Inferior parietal cortex (tissue), 1 donor: ENCODE results near the gene LRRC27.
"Not testable (repeated sequence)": the region's sequence is repeated elsewhere in the genome, so short reads cannot be mapped to it uniquely, and the experiment has no call there.

ENCODE experiments used
- DNase-seq: peaks from one replicate; pipeline ENCODE4 v3.0.0-alpha.2; 2016; ENCODE audit errors: extremely low spot score

LRRC27 gene

GRCh38 chr10:132331601-132332432 lies at the start of gene LRRC27:
Gene LRRC27 (plus strand): TSS chr10:132332193. CDS start chr10:132333525, 1,332 bp downstream.
- DNase-seq: peak; percentile 95

DNA sequence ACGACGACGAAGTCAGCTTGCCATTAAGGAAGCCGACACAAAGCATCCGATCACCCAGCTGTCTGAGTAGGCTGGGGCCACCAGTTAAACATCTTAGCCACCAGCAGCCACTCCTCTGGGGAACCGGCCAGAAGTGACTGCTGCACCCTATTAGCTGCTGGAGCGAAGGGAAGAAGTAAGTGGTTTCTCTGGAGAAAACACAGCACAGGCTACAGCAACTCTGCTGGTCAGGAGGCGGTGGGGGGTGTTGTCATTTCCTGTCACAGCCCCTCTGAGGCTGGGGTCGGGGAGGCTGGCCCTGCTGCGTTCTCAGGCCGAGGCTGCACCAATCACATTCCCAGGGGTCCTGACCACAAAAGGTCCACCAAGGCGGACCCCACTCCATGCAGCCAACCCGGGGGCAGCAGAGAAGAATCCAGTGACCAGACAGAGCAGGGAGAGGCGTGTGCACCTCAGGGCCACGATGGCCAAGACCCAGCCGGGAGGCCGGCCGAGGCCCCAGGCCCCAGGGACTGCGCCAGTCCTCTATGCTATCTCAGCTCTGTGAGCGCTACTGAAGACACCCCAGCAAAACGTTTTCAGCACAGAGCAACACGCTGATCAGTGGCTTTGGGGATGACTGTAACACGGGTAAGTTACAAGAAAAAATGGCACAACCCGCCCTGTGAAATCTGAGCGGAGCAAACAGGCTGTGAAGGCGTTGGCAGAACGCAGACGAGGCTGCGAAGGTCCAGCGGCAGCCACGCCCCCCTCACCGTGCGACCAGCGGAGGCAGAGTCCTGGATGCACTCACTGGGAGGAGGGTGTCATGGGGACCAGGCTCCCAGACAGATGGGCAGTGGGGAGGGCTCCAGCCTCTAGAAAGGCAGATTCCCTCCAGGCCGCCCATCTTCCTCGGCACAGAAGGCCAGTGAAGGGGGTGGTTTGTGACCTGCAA lies 49.1 kb upstream of the LRRC27 start:
- no peak for DNase-seq

DNA sequence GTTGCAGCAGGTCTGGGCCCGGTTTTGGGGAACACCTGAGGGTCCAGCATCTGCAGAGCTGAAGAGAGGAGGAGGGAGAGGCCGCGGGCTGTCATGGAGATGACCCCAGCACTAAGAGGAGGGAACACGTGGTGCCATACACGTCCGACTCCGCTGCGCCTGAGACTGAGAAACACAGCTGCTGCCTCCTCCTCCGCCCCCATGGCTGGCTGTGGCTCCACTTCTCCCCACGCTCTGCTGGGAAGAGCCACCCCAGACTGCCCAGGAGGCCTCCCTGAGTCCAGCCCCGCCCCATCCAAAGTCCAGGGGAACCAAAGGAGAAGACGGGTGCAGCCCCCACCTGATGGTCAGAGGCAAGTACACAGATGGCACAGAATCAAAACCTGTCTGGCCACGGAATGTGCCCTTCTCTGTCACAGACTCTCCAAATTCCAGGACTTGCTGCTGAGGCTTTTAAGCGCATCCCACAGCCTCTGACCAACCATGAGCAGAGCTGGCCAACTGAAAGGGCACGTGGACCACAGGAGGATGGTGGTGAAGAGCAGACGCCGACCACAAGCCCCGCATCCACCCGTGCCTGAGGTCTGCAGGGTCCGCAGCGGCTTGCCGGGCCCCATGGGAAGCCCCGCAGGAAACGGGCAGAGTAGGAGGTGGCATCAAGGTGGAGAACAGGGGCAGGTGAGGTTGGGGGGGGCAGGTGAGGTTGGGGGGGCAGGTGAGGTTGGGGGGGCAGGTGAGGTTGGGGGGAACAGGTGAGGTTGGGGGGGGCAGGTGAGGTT lies 48.2 kb upstream of the LRRC27 start:
- DNase-seq: no peak

GRCh38 chr10:132289439-132289838 lies 42.6 kb upstream of the LRRC27 start:
- DNase-seq: no peak

DNA sequence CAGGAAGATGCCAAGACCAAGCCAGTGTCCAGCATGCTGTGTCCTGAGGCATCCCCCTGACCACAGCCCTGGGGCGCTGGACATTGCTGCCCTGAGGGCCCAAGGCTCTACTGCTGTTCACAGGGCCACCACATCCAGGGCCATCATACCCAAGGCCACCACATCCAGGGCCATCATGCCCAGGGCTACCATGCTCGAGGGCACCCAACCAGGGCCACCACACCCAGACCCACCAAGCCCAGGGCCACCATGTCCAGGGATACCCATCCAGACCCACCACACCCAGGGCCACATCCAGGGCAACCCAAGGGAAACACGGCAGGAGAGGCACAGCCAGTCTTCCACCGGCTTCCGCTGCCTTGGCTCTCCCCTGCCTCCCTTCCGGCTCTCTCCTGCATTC lies 41.4 kb upstream of the LRRC27 start:
- DNase-seq: no peak

DNA sequence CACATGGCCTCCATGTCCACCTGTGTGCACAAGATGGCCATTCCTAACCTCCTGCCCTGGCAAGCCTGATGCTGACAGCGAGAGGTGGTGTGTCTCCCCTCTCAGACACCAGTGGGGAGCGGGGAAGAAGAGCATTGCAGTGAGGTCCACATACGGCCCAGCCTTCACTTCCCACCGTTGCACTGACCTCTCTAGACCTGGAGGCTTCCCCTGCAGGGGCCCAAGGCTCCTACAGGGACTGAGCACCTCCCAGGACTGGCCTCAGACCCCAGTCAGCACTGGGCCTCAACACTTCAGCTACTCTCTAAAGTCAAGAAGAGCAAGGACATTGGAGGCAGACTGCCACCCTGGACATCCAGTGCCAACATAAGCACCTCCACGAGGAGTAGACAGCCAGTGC lies 40.2 kb upstream of the LRRC27 start:
- no peak for DNase-seq

GRCh38 chr10:132292287-132293200 lies 39.4 kb upstream of the LRRC27 start:
- DNase-seq: no peak

DNA sequence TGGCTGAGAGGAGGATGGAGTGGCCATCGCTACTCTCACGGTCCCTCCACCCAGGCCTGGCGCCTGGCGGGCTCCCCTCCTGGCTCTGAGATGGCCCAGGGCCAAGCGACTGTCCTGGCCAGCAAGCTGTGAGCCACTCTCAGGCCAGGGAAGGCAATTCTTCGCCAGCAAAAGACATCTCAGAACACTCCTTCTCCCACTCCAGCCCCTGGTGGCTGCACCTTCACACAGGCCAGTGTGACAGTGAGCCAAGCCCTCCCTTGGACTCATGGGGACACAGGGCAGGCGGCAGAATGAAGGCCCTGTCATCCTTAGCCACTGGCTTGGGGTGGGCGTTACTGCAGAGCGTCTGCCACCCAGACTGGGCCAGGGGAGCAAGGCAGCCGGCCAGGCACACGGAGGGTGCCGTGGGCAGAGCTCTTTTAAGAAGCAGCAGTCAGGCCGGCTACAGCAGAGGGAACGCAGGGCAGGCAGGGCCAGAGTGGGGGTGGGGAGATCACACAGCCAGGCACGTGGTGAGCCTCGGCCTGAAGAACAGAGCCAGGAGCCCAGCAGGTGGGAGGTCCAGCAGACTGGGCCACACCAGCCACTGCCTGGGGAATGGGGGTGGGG lies 38.7 kb upstream of the LRRC27 start:
- DNase-seq: no peak

- DNase-seq: no peak
Observed at GRCh38 chr10:132293813-132294520, 38.0 kb upstream of the LRRC27 start.

GRCh38 chr10:132294561-132295318 lies 37.3 kb upstream of the LRRC27 start:
- DNase-seq: no peak

GRCh38 chr10:132295481-132295880 lies 36.5 kb upstream of the LRRC27 start:
- DNase-seq: not testable (repeated sequence)

GRCh38 chr10:132296666-132297443 lies 35.1 kb upstream of the LRRC27 start:
- no peak for DNase-seq

DNA sequence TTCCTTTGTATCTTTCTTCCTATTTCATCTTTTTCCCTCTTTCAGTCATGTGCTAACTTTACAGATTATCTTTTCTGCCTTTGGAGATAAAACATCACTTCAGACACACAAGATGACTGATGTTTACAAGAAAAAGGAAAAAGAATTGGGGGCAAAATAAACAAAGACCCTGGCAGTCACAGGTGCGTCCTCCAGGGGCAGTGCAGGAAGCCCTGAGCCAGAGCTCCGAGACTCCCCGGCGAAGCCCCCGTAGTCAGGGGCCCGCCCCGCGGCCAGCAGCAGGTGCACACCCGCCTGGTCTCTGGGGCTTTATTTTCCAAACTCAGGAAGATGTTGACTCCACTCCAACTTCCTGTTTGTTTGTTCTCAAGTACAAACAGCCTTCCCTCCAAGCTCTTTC lies 34.5 kb upstream of the LRRC27 start:
- DNase-seq: no peak

GRCh38 chr10:132298038-132298881 lies 33.7 kb upstream of the LRRC27 start:
- DNase-seq: no peak

- DNase-seq: no peak
Observed at GRCh38 chr10:132299371-132300336, 32.3 kb upstream of the LRRC27 start.

- DNase-seq: no peak
Observed at GRCh38 chr10:132300582-132300981, 31.4 kb upstream of the LRRC27 start.
